GM19328 (cell line): ENCODE data around the gene AFAP1L2.

Source experiments
- ATAC-seq: cut with Tn5 transposase; IDR thresholded peaks from one replicate; pipeline ENCODE4 v1.9.1; 2021; ENCODE audit warnings: mild to moderate bottlenecking, moderate library complexity; ENCODE audit not compliant: unreplicated experiment

AFAP1L2 gene

DNA sequence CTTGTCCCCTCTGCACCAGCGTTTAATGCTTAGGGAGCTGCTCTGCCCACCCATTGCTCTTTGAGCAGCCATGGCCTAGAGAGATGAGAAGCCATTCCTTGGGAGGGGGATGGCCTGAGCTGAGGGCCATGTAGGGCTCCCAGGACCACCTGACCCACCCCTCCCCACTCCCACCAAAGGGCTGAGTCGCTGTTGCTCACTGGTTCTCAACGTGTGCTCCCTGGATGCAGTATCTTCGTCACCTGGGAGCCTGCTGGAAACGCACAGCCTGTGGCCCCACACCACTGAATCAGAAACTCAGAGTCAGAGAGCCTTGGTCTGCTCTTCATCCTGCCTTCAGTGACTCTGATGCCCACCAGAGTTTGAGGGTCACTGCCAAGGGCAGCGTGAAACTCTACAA lies 128.2 kb downstream of the AFAP1L2 start:
- ATAC-seq = no peak

DNA sequence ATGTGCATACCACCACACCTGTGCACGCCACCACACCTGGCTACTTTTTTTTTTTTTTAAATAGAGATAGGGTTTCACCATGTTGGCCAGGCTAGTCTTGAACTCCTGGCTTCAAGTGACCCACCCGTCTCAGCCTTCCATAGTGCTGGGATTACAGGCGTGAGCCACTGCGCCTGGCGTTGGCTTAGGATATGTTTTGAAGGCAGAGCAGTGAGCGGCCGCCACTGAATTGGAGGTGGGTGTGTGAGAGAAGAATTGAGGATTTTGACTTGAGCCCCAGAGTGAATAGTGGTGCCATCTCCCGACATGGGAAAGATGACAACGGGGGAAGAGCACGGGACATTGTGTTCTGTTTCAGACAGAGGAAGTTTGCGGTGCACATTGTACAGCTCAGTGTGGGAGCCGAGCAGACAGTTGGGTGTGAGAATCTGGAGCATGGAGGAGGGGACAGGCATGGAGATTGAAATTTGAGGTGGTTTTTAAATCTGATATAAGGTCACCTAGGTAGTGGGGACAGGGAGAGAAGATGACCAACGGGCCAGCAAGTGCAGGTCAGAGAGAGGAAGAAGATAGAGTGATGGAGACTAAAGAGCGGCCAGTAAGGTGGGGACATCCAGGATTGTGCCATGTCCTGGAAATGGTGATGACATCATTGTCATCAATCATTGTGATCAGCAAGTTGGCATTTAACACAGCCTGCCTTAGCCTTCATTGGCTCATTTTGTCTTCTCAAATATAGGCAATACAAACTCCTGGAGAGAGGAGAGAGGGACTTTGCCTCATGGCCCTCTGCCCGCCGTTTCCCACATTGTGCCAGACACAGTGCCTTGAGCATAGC lies 129.5 kb downstream of the AFAP1L2 start:
- ATAC-seq = no peak

DNA sequence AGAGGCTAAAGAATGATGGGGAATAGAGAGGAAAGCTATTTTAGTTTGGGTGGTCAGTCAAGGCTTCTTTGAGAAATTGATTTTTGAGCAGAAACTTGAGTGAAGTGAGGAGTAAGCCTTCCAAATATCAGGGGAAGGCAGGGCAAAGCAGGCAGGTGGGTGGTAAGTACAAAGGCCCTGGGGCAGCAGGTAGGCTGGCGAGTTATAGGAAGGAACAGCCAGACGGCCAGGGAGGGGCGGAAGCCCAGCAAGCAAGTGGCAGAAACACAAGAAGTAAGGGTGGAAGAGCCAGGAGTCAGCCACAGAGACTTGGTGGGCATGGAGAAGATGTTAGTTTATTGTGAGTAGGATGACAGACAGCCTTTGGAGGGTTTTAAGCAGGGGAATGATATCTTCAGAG lies 130.4 kb downstream of the AFAP1L2 start:
- ATAC-seq = no peak

DNA sequence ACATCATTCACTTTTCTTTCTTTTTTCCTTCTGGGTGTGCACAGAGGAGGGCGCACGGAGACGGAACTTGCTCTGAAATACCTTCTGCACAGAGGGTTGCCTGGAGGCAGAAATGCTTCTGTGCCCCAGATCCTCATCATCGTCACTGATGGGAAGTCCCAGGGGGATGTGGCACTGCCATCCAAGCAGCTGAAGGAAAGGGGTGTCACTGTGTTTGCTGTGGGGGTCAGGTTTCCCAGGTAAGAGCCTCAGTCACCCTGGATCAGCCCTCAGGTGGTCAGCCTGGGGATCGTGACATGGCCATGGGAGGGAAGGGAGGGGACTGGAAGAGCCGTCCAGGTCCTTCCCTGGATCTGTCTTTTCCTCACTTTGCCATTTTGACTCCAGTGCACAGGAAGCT lies 131.6 kb downstream of the AFAP1L2 start:
- ATAC-seq = no peak

DNA sequence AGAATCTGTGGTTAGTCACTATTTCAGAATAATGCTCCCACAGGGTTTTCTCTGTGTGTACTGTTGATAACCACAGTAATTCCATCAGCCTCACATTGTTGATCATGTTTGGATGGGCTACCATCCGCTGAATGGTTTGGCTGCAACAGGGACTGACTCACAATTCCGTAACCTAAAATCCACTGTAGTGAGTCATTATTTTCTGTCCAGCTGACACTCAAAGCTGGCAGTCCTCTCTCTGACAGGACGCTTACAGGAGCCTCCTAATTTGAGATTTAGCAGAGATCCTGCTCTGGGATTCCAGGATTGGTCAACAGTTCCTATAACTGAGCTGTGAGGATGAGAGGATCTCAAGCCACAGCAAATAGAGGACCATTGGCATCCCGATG lies 132.5 kb downstream of the AFAP1L2 start:
- ATAC-seq = no peak

DNA sequence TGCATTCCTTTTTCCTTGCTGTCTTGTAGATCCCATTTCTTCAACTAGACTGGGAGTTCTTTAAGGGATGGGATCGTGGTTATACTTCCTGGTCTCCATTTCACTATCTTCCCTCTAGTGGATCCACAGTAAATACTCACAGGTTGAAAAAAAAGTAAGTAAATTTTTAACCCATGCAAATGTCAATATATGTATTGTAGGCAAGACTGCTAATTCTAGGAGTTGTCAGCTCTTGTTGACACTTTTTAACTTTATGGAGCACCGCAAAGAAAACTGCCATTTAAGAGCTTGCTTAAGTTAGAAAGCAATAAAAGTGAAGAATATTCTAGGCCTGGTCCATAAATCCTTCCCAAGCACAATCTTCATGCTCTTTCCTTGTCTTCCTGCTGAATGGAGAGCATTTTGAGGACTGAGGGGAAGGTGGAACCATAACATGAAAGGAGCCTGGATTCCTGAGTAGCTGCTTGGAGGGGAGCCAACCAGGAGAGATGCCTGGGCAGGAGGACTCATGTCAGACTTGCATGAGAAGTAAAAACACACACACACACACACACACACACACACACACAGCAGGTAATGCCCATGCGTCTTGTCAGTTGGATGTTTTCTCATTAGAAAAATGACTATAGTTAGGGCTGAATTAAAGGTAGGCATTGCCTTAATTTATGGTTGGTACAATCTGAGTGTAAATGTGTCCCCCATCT lies 133.1 kb downstream of the AFAP1L2 start:
- ATAC-seq = no peak

DNA sequence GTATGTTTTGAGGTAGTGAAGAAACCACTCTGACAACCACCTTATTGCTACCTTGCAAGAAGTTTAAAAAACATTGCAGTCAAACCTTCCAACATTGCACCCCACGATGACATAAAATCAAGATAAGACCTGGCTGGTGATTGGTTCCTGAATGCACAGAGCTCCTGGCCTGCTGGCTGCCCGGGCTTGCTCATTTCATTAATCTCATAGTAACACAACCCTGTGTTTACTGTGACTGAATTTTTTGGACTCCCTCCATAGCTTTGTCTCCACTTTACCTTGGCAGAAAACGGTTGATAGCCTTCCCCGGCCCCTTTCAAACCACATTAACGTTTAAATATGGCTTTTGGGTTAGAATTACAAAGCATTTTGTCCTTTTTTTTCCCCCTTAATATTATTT lies 137.8 kb downstream of the AFAP1L2 start:
- ATAC-seq = no peak

DNA sequence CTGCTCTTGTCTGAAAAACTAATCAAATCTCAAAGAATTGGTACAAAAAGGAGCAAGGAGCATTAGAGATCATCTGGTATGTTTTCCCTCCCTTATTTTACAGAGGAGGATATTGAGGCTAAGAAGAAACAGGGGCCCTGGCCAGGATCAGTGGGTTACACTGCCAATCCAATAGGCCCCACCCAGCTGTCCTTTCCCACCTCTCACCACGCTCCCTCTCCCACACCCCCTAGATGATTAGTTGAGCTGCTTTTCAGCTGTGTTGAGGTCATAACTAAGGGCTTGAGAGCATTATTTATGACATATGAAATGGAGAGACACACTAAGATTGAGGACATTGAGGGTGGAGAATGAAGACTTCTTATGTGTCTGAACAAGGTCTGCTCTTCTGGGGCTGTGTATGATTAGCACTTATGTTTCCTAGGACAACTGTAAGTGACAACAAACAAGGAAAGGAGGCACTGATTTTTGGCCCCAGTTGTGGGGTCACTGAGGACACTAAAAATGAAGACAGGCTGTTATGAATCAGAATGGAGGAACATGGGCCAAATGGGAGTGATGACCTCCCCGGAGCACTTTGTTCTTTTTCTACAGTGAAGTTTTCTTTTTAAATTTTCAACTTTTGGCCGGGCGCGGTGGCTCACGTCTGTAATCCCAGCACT lies 138.8 kb downstream of the AFAP1L2 start:
- ATAC-seq = no peak

DNA sequence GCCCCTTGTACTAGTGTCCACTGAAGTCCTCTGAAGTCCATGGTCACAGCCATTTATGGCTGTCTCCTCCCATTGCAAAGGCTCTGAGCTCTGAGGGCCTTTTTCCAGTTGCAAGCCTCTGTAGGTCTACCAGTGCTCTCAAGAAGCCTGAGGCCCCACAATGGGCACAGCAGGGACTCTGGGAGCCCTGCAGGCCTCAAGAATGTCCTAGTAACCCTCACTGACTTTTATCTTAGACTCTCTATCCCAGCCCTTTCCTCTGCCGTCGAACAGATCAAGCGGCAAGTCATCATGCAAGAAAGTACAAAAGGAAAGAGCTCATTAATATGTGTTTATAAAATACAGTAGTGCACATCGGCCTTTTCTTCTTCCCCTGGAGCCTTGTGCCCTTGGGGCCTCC lies 141.8 kb downstream of the AFAP1L2 start:
- no peak for ATAC-seq

DNA sequence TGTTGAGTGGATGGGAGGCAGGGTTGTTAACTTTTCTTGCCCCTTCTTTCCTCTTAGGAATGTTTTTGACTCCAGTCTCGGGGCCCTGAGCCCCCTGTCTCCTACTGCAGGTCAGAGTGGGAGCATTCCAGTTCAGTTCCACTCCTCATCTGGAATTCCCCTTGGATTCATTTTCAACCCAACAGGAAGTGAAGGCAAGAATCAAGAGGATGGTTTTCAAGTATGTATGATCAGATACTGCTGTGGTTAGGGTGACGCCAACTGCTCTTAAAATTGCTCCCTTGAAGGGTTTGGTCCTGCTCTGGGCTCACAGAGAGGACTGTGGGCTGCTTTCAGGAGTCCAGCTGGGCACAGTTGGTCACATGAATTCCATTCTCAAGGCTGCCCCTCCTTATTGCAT lies 143.2 kb downstream of the AFAP1L2 start:
- no peak for ATAC-seq

DNA sequence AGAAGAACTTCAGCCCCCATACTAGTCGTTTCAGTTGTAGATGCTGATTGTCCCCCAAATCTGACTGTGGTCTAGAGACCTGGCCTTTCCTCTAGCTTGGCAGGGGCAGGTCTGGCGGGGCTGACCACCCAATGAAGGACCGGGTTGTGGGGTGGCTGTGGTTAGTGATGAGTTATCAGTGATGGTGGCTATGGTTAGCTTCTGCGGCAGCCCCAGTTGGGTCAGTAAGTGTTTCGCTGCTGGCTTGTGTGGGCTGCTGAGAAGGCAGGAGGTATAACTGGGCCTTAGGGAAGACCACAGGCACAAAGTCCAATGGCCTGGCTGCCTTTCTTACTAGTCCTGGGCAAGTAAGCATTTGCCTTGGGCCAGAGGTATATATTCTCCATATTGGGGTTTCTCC lies 143.9 kb downstream of the AFAP1L2 start:
- ATAC-seq = no peak

DNA sequence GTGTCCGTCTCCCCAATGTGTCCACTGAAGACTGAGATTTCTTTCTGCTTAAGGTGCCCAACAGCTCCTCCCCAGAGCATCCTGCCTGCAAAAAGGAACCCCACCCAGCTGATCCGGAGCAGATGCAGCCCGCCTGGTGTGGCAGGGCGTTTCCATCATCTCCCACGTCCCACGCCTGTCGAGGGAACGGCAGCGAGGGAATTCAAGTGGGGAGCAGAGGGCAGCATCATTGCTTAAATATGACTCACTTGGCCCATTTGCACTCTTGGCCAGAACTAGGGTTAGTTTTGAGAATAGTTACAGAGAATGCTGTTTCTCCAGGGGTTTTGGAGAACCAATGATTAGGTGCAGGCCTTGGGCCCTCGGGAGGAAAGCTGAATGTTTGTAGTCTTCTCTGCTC lies 144.5 kb downstream of the AFAP1L2 start:
- ATAC-seq = no peak

DNA sequence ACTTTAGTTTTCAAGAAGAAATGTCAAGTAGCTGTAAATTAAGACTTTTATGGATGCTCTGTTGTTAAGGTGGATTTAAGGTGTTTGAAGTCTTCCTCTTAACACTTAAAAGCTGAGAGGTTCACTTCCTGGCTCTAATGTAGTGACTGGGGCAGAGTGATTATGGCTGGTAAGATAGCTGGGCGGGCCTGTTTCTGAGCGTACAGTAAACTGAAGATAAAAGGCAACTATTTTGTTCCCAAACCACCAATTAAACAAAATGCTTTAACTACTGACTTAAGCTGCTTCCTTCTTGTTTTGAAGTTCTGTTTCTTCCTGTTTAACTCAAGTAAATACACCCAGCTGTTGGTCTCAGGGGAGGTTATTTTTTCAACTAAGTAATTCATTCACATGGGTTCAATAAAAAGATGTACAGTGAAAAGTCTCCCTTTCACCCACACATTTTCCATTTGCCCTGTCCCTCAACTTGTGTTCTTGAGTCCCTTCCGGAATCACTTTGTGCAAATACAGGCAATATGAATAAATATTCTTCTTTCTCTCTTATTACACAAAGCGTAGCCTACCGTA lies 145.9 kb downstream of the AFAP1L2 start:
- no peak for ATAC-seq

DNA sequence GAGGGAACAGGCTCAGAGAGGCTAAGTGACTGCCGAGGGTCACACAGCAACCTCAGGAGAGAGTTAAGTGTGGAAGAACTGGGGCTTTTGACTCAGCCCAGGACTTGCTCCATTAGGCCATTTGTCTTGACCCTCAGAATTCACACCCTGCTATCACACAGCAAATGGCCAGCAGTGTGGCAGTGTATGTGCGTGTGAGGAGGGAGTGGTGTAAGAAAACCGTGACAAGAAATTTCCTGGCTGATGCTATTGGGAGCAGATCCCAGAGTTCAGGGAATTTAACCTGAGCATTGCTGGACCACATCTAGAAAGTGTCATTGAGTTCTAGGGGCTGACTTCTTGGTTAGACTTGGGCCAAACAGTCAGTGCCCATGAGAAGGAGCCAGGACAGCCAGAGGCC lies 146.8 kb downstream of the AFAP1L2 start:
- no peak for ATAC-seq

DNA sequence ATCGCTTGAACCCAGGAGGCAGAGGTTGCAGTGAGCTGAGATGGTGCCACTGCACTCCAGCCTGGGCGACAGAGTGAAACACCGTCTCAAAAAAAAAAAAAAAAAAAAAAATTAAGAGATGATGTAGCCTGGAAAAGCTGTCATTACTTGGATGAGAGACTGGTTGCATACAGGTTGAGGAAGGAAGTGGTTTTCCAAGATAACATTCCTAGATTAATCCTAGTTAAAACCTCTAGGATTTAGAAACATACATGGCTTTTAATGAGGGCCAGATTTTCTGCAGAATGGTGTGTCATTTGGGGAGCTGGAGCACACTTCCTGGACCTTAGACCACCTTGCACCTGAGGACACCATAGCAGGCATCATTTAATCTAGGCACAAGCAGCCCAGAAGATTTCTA lies 147.5 kb downstream of the AFAP1L2 start:
- no peak for ATAC-seq

DNA sequence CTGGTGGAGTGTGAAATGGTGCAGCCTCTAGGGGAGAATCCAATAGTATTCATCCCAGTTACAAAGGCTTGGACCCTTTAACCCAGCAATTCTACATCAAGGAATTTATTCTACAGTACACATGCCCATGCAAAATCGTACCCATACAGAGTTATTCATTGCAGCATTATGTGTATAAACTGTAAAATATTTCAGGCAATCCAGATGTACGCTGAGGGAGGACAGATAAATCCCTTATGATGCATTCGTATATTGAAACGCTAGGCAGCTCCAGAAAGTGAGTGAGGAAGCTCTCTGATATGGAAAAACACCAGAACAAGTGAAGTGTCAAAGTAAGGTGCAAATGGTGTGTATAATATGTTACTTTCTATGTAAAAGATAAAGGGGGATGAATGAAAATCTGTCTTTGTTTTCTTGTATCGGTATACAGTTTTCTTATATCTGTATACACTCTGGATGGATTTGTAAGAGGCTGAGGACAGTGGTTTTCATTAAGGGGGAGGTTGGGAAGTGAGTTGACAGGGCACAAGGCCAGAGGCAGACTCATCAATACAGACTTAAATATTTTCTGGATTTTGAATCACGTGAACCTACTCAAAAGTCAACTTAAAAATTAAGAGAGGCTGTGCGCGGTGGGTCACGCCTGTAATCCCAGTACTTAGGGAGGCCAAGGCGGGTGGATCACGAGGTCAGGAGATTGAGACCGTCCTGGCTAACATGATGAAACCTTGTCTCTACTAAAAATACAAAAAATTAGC lies 148.1 kb downstream of the AFAP1L2 start:
- ATAC-seq = no peak

DNA sequence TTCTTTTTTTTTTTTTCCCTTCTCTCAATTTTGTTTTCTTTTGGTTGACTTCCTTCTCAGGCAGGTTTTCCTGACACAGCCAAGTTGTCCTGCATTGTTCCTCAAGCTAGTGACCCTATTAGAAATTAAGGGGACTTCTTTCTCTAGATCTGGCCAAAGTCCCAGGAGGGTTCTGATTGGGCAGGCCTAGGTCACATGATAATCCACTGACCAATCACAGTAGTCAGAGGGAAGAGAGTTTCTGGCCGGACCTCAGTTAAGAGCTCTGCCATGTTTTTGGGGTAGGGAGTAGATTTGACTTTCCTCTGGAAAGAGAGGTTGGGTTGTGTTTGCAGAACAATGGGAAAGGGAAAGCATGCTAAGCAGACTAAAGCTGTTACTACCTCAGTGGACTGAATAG lies 149.1 kb downstream of the AFAP1L2 start:
- no peak for ATAC-seq

DNA sequence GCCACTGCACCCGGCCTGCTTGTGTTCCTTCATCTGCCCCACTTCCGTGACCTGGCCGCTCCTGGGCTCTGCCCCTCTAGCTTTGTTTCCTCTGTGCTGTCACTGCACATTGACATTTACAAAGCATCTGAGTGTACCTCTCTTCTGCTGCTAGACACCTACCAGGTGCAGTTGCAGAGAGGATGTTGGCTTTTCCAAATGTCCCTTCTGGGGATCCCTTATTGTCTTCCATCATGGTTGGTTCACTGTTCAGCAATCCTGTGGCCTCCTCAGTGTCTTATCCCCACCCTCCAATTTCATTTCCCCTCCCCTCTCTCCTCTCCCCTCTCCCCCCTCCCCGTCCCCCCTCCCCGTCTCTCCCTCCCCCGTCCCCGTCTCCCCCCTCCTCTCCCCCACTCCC lies 151.4 kb downstream of the AFAP1L2 start:
- no peak for ATAC-seq

DNA sequence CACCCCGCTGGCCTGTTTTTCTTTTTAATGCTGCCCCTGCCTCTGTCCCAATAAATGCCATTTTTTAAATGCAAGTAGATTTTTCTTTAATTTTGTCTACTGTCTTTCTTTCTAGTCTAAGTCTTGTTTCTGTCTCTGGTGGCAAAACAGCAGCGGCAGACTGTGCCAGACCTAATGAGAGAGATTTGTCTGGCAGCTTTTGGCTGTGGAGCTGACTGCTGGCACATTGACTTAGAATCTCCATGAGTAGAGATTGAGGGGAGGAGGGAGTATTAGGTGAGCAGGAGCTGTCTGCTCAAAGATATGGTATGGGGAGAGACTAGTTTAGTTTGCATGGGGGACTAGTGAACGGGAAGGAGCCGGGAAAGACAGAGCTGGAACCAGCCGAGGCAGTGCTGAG lies 152.2 kb downstream of the AFAP1L2 start:
- ATAC-seq = no peak

DNA sequence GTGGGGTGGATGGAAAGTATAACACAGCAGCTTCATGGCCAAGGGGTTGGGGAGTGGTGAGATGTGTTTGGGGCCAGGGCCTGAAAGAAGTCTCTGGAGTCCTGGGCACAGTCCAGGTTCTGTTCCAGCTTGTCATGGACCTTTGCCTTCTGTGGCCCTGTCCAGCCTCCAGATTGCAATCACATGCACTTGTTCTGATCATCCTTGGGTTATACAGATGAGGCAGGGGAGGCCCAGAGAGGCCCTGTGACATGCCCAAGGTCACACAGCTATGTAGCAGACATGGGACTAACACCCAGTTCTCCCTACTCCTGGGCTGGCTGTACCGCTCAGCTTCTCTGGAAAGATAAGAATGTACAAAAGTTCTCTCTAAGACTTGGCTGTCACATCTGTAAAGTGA lies 153.6 kb downstream of the AFAP1L2 start:
- ATAC-seq = no peak

DNA sequence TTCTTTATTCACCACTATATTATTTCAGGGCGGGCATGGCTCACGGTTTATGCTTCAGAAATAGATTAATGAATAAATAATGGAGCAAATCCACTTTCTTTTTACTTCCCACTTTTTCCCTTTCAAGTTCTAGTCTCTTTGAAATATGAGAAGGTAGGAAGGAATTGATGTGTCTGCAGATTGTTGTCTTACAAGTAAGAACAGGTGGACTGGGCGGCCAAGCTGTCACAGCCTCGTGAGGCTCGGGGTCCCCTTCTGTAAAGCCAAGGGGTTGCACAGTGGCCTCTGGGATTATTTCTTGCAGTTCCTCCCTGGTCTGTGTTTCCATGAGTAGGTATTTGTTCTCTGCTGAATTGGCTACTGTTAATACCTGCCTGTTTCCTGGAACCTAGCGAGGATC lies 154.1 kb downstream of the AFAP1L2 start:
- ATAC-seq = no peak
